Lower leg skin (tissue), 3 donors: ENCODE measurements around the gene PDGFD.

ENCODE experiments used
- CTCF ChIP-seq, 3 donors: fragments of 450-650 bp; IDR thresholded peaks; one replicate each; pipeline ENCODE4 v1.5.1; 2016; ENCODE audit warnings: antibody characterized with exemption in 3 of 3, mild to moderate bottlenecking in 3 of 3, moderate library complexity in 2 of 3
- POLR2A ChIP-seq, 2 donors: fragments of 450-650 bp; IDR thresholded peaks; one replicate each; pipeline ENCODE4 v1.6.1; 2016 to 2017; ENCODE audit warnings: antibody characterized with exemption in 2 of 2, mild to moderate bottlenecking in 1 of 2, moderate library complexity in 1 of 2

- TF ChIP-seq CTCF (IDR thresholded peaks at IDR 0.05) (no peak), POLR2A (IDR thresholded peaks at IDR 0.05) (no peak)
Measured at GRCh38 chr11:103963648-103964047, 200.3 kb downstream of the PDGFD start.
